BLaER1 (cell line): ENCODE results near the gene SEMA3A.

Experiments used
- H3K27ac ChIP-seq: shearing (Covaris generic); formaldehyde crosslinking; 2 replicates; pipeline ENCODE4 v1.8.1; 2022
- H3K27me3 ChIP-seq: shearing (Covaris generic); formaldehyde crosslinking; 2 replicates; pipeline ENCODE4 v1.8.1; 2022
- H3K36me3 ChIP-seq: shearing (Covaris generic); formaldehyde crosslinking; 2 replicates; pipeline ENCODE4 v1.8.1; 2022
- H3K4me1 ChIP-seq: shearing (Covaris generic); formaldehyde crosslinking; 2 replicates; pipeline ENCODE4 v1.8.1; 2022
- H3K4me2 ChIP-seq: shearing (Covaris generic); formaldehyde crosslinking; 2 replicates; pipeline ENCODE4 v1.8.1; 2022
- H3K4me3 ChIP-seq: shearing (Covaris generic); formaldehyde crosslinking; 2 replicates; pipeline ENCODE4 v1.8.1; 2022
- H3K9ac ChIP-seq: shearing (Covaris generic); formaldehyde crosslinking; 2 replicates; pipeline ENCODE4 v1.8.1; 2022
- H3K9me3 ChIP-seq: shearing (Covaris generic); formaldehyde crosslinking; 2 replicates; pipeline ENCODE4 v1.8.1; 2022
- H4K20me1 ChIP-seq: shearing (Covaris generic); formaldehyde crosslinking; 2 replicates; pipeline ENCODE4 v1.8.1; 2022
- Cebpa-rat ChIP-seq: shearing (Covaris generic); IDR thresholded peaks from 2 replicates; pipeline ENCODE4 v1.8.1; 2022

Gene SEMA3A

GRCh38 chr7:84003191-84003590, 191.4 kb downstream of the SEMA3A start:
- Histone ChIP-seq H3K9ac (no peak overlapping the region), H3K4me2 (no peak overlapping the region), H3K9me3 (no peaks in the 10 kb centered on the region), H3K4me1 (no peaks in the 10 kb centered on the region), H4K20me1 (no peaks in the 10 kb centered on the region), H3K4me3 (no peak overlapping the region), H3K36me3 (no peaks in the 10 kb centered on the region), H3K27ac (no peak overlapping the region), H3K27me3 (no peaks in the 10 kb centered on the region)
- TF ChIP-seq Cebpa-rat, result no peak

GRCh38 chr7:84002348-84002747, 192.2 kb downstream of the SEMA3A start:
- no peaks in the 10 kb centered on the region for H3K27me3 ChIP-seq
- no peak overlapping the region for H3K9ac ChIP-seq
- no peaks in the 10 kb centered on the region for H4K20me1 ChIP-seq
- H3K4me1 ChIP-seq, result no peaks in the 10 kb centered on the region
- H3K9me3 ChIP-seq, result no peaks in the 10 kb centered on the region
- H3K27ac ChIP-seq, result no peak overlapping the region
- H3K4me3 ChIP-seq, result no peak overlapping the region
- no peak overlapping the region for H3K4me2 ChIP-seq
- H3K36me3 ChIP-seq, result no peaks in the 10 kb centered on the region
- no peak for TF ChIP-seq Cebpa-rat

GRCh38 chr7:83996879-83997278, 197.7 kb downstream of the SEMA3A start:
- H3K27ac ChIP-seq, result no peak overlapping the region
- no peak for TF ChIP-seq Cebpa-rat
- no peaks in the 10 kb centered on the region for H3K4me1 ChIP-seq

GRCh38 chr7:83987764-83988163, 206.8 kb downstream of the SEMA3A start:
- no peak overlapping the region for H3K27ac ChIP-seq
- H3K4me2 ChIP-seq, result no peak overlapping the region
- H3K4me3 ChIP-seq, result no peak overlapping the region
- H3K9me3 ChIP-seq, result no peaks in the 10 kb centered on the region
- H3K27me3 ChIP-seq, result no peaks in the 10 kb centered on the region
- no peaks in the 10 kb centered on the region for H3K36me3 ChIP-seq
- no peaks in the 10 kb centered on the region for H3K4me1 ChIP-seq
- no peak overlapping the region for H3K9ac ChIP-seq
- TF ChIP-seq Cebpa-rat, result no peak
- H4K20me1 ChIP-seq, result no peaks in the 10 kb centered on the region

More at GRCh38 chr7:83996879-83997278, 197.7 kb downstream of the SEMA3A start:
- H3K27me3 ChIP-seq, result no peaks in the 10 kb centered on the region
- H3K9ac ChIP-seq, result no peak overlapping the region
- H3K4me3 ChIP-seq, result no peak overlapping the region
- no peak overlapping the region for H3K4me2 ChIP-seq
- H4K20me1 ChIP-seq, result no peaks in the 10 kb centered on the region
- no peaks in the 10 kb centered on the region for H3K36me3 ChIP-seq
- H3K9me3 ChIP-seq, result no peaks in the 10 kb centered on the region

- Histone ChIP-seq H4K20me1 (no peaks in the 10 kb centered on the region), H3K9me3 (no peaks in the 10 kb centered on the region), H3K4me2 (no peak overlapping the region), H3K36me3 (no peaks in the 10 kb centered on the region), H3K4me3 (no peak overlapping the region), H3K9ac (no peak overlapping the region), H3K27ac (no peak overlapping the region), H3K27me3 (no peaks in the 10 kb centered on the region), H3K4me1 (no peaks in the 10 kb centered on the region)
- no peak for TF ChIP-seq Cebpa-rat
Measured at GRCh38 chr7:83985821-83986220, 208.8 kb downstream of the SEMA3A start.

GRCh38 chr7:83984591-83984990, 210.0 kb downstream of the SEMA3A start:
- no peak overlapping the region for H3K4me3 ChIP-seq
- no peak overlapping the region for H3K4me2 ChIP-seq
- no peaks in the 10 kb centered on the region for H3K36me3 ChIP-seq
- H3K4me1 ChIP-seq, result no peaks in the 10 kb centered on the region
- H3K27me3 ChIP-seq, result no peaks in the 10 kb centered on the region
- no peaks in the 10 kb centered on the region for H4K20me1 ChIP-seq
- no peak overlapping the region for H3K9ac ChIP-seq
- TF ChIP-seq Cebpa-rat, result no peak
- H3K9me3 ChIP-seq, result no peaks in the 10 kb centered on the region
- H3K27ac ChIP-seq, result no peak overlapping the region

GRCh38 chr7:83984076-83984475, 210.5 kb downstream of the SEMA3A start:
- no peaks in the 10 kb centered on the region for H3K9me3 ChIP-seq
- H3K36me3 ChIP-seq, result no peaks in the 10 kb centered on the region
- H3K4me2 ChIP-seq, result no peak overlapping the region
- H3K9ac ChIP-seq, result no peak overlapping the region
- TF ChIP-seq Cebpa-rat, result no peak
- no peak overlapping the region for H3K4me3 ChIP-seq
- no peak overlapping the region for H3K27ac ChIP-seq
- no peaks in the 10 kb centered on the region for H3K27me3 ChIP-seq
- no peaks in the 10 kb centered on the region for H3K4me1 ChIP-seq
- H4K20me1 ChIP-seq, result no peaks in the 10 kb centered on the region

GRCh38 chr7:83983606-83984005, 211.0 kb downstream of the SEMA3A start:
- Histone ChIP-seq H4K20me1 (no peaks in the 10 kb centered on the region), H3K27ac (no peak overlapping the region), H3K4me3 (no peak overlapping the region), H3K36me3 (no peaks in the 10 kb centered on the region), H3K9me3 (no peaks in the 10 kb centered on the region), H3K27me3 (no peaks in the 10 kb centered on the region), H3K4me2 (no peak overlapping the region), H3K9ac (no peak overlapping the region), H3K4me1 (peaks cover 2% of the 10 kb centered on the region)
- TF ChIP-seq Cebpa-rat, result no peak

- no peaks in the 10 kb centered on the region for H3K9me3 ChIP-seq
- no peaks in the 10 kb centered on the region for H3K27me3 ChIP-seq
- no peaks in the 10 kb centered on the region for H3K36me3 ChIP-seq
- H4K20me1 ChIP-seq, result no peaks in the 10 kb centered on the region
- no peak for TF ChIP-seq Cebpa-rat
- peaks cover 11% of the 10 kb centered on the region for H3K4me1 ChIP-seq
- no peak overlapping the region for H3K27ac ChIP-seq
- no peak overlapping the region for H3K4me2 ChIP-seq
- no peak overlapping the region for H3K4me3 ChIP-seq
- no peak overlapping the region for H3K9ac ChIP-seq
Measured at GRCh38 chr7:83976302-83976701, 218.3 kb downstream of the SEMA3A start.

GRCh38 chr7:83970081-83970480, 224.5 kb downstream of the SEMA3A start:
- no peak for TF ChIP-seq Cebpa-rat
- H3K9ac ChIP-seq, result no peak overlapping the region
- H3K27me3 ChIP-seq, result no peaks in the 10 kb centered on the region
- H3K4me1 ChIP-seq, result no peaks in the 10 kb centered on the region
- H3K36me3 ChIP-seq, result no peaks in the 10 kb centered on the region
- no peak overlapping the region for H3K4me3 ChIP-seq
- H3K4me2 ChIP-seq, result no peak overlapping the region
- H4K20me1 ChIP-seq, result no peaks in the 10 kb centered on the region
- H3K27ac ChIP-seq, result no peak overlapping the region
- H3K9me3 ChIP-seq, result no peaks in the 10 kb centered on the region

- Histone ChIP-seq H3K4me2 (no peak overlapping the region), H4K20me1 (no peaks in the 10 kb centered on the region), H3K9ac (no peak overlapping the region), H3K9me3 (no peaks in the 10 kb centered on the region), H3K27ac (no peak overlapping the region), H3K4me3 (no peak overlapping the region), H3K36me3 (no peaks in the 10 kb centered on the region), H3K4me1 (no peaks in the 10 kb centered on the region), H3K27me3 (no peaks in the 10 kb centered on the region)
- TF ChIP-seq Cebpa-rat, result no peak
Measured at GRCh38 chr7:83964318-83964717, 230.3 kb downstream of the SEMA3A start.
